Liver (tissue), 9 donors: Measurements from ENCODE around the gene RPS6KA6. TPM values are rescaled to one million over a fixed set of nuclear protein-coding genes. Genes with fewer than 3 reads are reported as not detected.

Experiments
- DNase-seq: peaks from one replicate; pipeline ENCODE4 v3.0.0-alpha.2; 2017; ENCODE audit warnings: low spot score
- H3K27ac ChIP-seq, 2 donors: one replicate each; pipeline ENCODE4 v1.7.0; 2013; ENCODE audit warnings: inconsistent platforms in 2 of 2, low read length in 2 of 2, control low read depth in 1 of 2, low read depth in 1 of 2, mild to moderate bottlenecking in 1 of 2
- H3K27me3 ChIP-seq, 4 donors: one replicate each; pipeline versions ENCODE4 v1.6.1 to v1.7.0; 2013; ENCODE audit warnings: low read length in 3 of 4, inconsistent platforms in 1 of 4, mild to moderate bottlenecking in 1 of 4, moderate library complexity in 1 of 4; ENCODE audit not compliant: control insufficient read depth in 4 of 4, insufficient read depth in 4 of 4
- H3K36me3 ChIP-seq, 4 donors: one replicate each; pipeline versions ENCODE4 v1.6.1 to v1.7.0; 2013; ENCODE audit warnings: low read length in 3 of 4, mild to moderate bottlenecking in 3 of 4, low read depth in 1 of 4, moderate library complexity in 1 of 4; ENCODE audit not compliant: control insufficient read depth in 4 of 4, insufficient read depth in 3 of 4
- H3K4me1 ChIP-seq, 4 donors: one replicate each; pipeline versions ENCODE4 v1.6.1 to v1.7.0; 2013; ENCODE audit warnings: low read length in 3 of 4, mild to moderate bottlenecking in 3 of 4, moderate library complexity in 1 of 4; ENCODE audit not compliant: control insufficient read depth in 4 of 4, insufficient read depth in 4 of 4
- H3K4me3 ChIP-seq, 3 donors: one replicate each; pipeline versions ENCODE4 v1.6.1 to v1.7.0; 2013; ENCODE audit warnings: low read length in 3 of 3, control low read depth in 1 of 3, low read depth in 1 of 3, mild to moderate bottlenecking in 1 of 3
- H3K9ac ChIP-seq, 2 donors: one replicate each; pipeline ENCODE4 v1.7.0; 2013; ENCODE audit warnings: low read length in 2 of 2, mild to moderate bottlenecking in 2 of 2, moderate library complexity in 2 of 2, control low read depth in 1 of 2, low read depth in 1 of 2
- H3K9me3 ChIP-seq, 4 donors: one replicate each; pipeline versions ENCODE4 v1.6.1 to v1.7.0; 2013; ENCODE audit warnings: low read length in 3 of 4; ENCODE audit not compliant: control insufficient read depth in 4 of 4
- ATF3 ChIP-seq: IDR thresholded peaks from 2 replicates; pipeline ENCODE4 v1.6.1; 2016; ENCODE audit warnings: antibody characterized with exemption
- CTCF ChIP-seq: fragments of 150-350 bp; IDR thresholded peaks from 2 replicates; pipeline ENCODE4 v1.5.1; 2017; ENCODE audit warnings: improper control_type of control experiment, low read depth, low read length; ENCODE audit not compliant: missing input control
- EGR1 ChIP-seq, 2 donors: IDR thresholded peaks; 2 replicates each; pipeline ENCODE4 v1.6.1; 2016 to 2018; ENCODE audit warnings: antibody characterized with exemption in 2 of 2, low read depth in 2 of 2
- FOXA1 ChIP-seq: IDR thresholded peaks from 2 replicates; pipeline ENCODE4 v1.6.1; 2016; ENCODE audit warnings: antibody characterized with exemption
- FOXA2 ChIP-seq: IDR thresholded peaks from 2 replicates; pipeline ENCODE4 v1.6.1; 2016; ENCODE audit warnings: antibody characterized with exemption
- GABPA ChIP-seq, 2 donors: IDR thresholded peaks in 1 of 2; conservative IDR thresholded peaks in 1 of 2; 2 replicates each; pipeline ENCODE4 v1.6.1; 2016; ENCODE audit warnings: antibody characterized with exemption in 2 of 2, mild to moderate bottlenecking in 1 of 2, moderate library complexity in 1 of 2
- HNF4A ChIP-seq, 2 donors: conservative IDR thresholded peaks; 2 replicates each; pipeline ENCODE4 v1.6.1; 2016; ENCODE audit warnings: antibody characterized with exemption in 2 of 2, mild to moderate bottlenecking in 2 of 2
- HNF4G ChIP-seq: IDR thresholded peaks from 2 replicates; pipeline ENCODE4 v1.6.1; 2016; ENCODE audit warnings: antibody characterized with exemption
- JUND ChIP-seq, 2 donors: IDR thresholded peaks; 2 replicates each; pipeline ENCODE4 v1.6.1; 2016; ENCODE audit warnings: antibody characterized with exemption in 2 of 2
- MAX ChIP-seq: IDR thresholded peaks from 2 replicates; pipeline ENCODE4 v1.6.1; 2016; ENCODE audit warnings: antibody characterized with exemption
- NR2F2 ChIP-seq: IDR thresholded peaks from 2 replicates; pipeline ENCODE4 v1.6.1; 2016; ENCODE audit warnings: antibody characterized with exemption
- RAD21 ChIP-seq, 2 donors: IDR thresholded peaks; 2 replicates each; pipeline ENCODE4 v1.6.1; 2016; ENCODE audit warnings: antibody characterized with exemption in 2 of 2, mild to moderate bottlenecking in 2 of 2
- REST ChIP-seq: IDR thresholded peaks from 2 replicates; pipeline ENCODE4 v1.6.1; 2016; ENCODE audit warnings: antibody characterized with exemption, mild to moderate bottlenecking
- RXRA ChIP-seq, 2 donors: IDR thresholded peaks; 2 replicates each; pipeline ENCODE4 v1.6.1; 2017 to 2018; ENCODE audit warnings: antibody characterized with exemption in 2 of 2, mild to moderate bottlenecking in 1 of 2
- SP1 ChIP-seq: IDR thresholded peaks from 2 replicates; pipeline ENCODE4 v1.6.1; 2018; ENCODE audit warnings: antibody characterized with exemption, mild to moderate bottlenecking
- TAF1 ChIP-seq: conservative IDR thresholded peaks from 2 replicates; pipeline ENCODE4 v1.6.1; 2016; ENCODE audit warnings: antibody characterized with exemption, mild to moderate bottlenecking
- YY1 ChIP-seq: IDR thresholded peaks from 2 replicates; pipeline ENCODE4 v1.6.1; 2016; ENCODE audit warnings: antibody characterized with exemption, mild to moderate bottlenecking
- WGBS: extraction: QIAGEN DNeasy Blood & Tissue Kit; methylation state at CpG from one replicate; pipeline ENCODE4 v1.1.7; 2013; 5-methylcytosine and 5-hydroxymethylcytosine counted together
- polyA plus RNA-seq, 2 donors: library from polyadenylated mRNA; stranded (reverse) in 1 of 2; unstranded in 1 of 2; fragments of 200-250 nt in 1 of 2; fragments of >200 nt in 1 of 2; fragmentation: Nextera tagmentation in 1 of 2; extraction: Ambion mirVana in 1 of 2; gene quantifications; one replicate each; pipeline versions ENCODE4 v1.2.1 to v1.2.3, GENCODE V29; 2013 to 2015
- total RNA-seq, 2 donors: library from RNA; depleted of rRNA; stranded (reverse); fragments of >200 nt; gene quantifications; one replicate each; pipeline ENCODE4 v1.2.3, GENCODE V29; 2014
- donor health status: healthy.
- donor health status: healthy.
- donor health status: healthy.
- donor health status: healthy.
- donor health status: healthy.

The RPS6KA6 gene
- total and polyA plus RNA-seq, 4 donors, result 0.39 to 1.9 (median 0.91) TPM

- peak overlapping the region in 1 of 2 donors; percentile 36 for H3K27ac ChIP-seq
- H3K9ac ChIP-seq, result no peak overlapping the region
- H3K4me1 ChIP-seq, result no peaks in the 10 kb centered on the region
- DNase-seq, result no peak
- H3K36me3 ChIP-seq, result no peaks in the 10 kb centered on the region
- no peaks in the 10 kb centered on the region for H3K27me3 ChIP-seq
- H3K9me3 ChIP-seq, result no peaks in the 10 kb centered on the region
- H3K4me3 ChIP-seq, result no peak overlapping the region
- TF ChIP-seq GABPA (IDR thresholded peaks at IDR 0.05 in 1 of 2, conservative IDR thresholded peaks at IDR 0.05 in 1 of 2) (no peak), FOXA2 (peak; percentile 58), TAF1 (no peak), HNF4A (conservative IDR thresholded peaks at IDR 0.05) (peak in 1 of 2 donors; percentile 9), RAD21 (IDR thresholded peaks at IDR 0.05) (no peak)
Measured at GRCh38 chrX:84175958-84176357, 12.0 kb downstream of the RPS6KA6 start.

- H3K4me1 ChIP-seq, result no peaks in the 10 kb centered on the region
- TF ChIP-seq RAD21 (IDR thresholded peaks at IDR 0.05) (no peak), YY1 (no peak), MAX (no peak), FOXA1 (no peak), FOXA2 (no peak), CTCF (no peak)
- no peaks in the 10 kb centered on the region for H3K9me3 ChIP-seq
- no peak for DNase-seq
- no peak overlapping the region for H3K27ac ChIP-seq
- H3K4me3 ChIP-seq, result no peak overlapping the region
- no peaks in the 10 kb centered on the region for H3K36me3 ChIP-seq
- no peaks in the 10 kb centered on the region for H3K27me3 ChIP-seq
- H3K9ac ChIP-seq, result no peak overlapping the region
- 86% methylated on average over 3 of the region's 3 CpGs for WGBS
Measured at GRCh38 chrX:84175274-84175673, 12.7 kb downstream of the RPS6KA6 start.

- Histone ChIP-seq H3K9ac (no peak overlapping the region), H3K36me3 (no peaks in the 10 kb centered on the region), H3K9me3 (no peaks in the 10 kb centered on the region), H3K4me3 (no peak overlapping the region), H3K27me3 (no peaks in the 10 kb centered on the region), H3K4me1 (no peaks in the 10 kb centered on the region), H3K27ac (no peak overlapping the region)
- no peak for DNase-seq
- 81% methylated on average over 2 of the region's 2 CpGs for WGBS
- no peak for TF ChIP-seq EGR1 (IDR thresholded peaks at IDR 0.05; ENCODE audit: low read depth in 2 of 2)
- no peak for TF ChIP-seq HNF4A (conservative IDR thresholded peaks at IDR 0.05)
- TF ChIP-seq NR2F2, result no peak
- no peak for TF ChIP-seq GABPA (IDR thresholded peaks at IDR 0.05 in 1 of 2, conservative IDR thresholded peaks at IDR 0.05 in 1 of 2)
- TF ChIP-seq TAF1, result no peak
- no peak for TF ChIP-seq SP1
- TF ChIP-seq CTCF, result no peak
- TF ChIP-seq FOXA2, result no peak
- TF ChIP-seq REST, result no peak
- TF ChIP-seq RXRA (IDR thresholded peaks at IDR 0.05), result no peak
- TF ChIP-seq HNF4G, result no peak
- TF ChIP-seq ATF3, result no peak
- TF ChIP-seq FOXA1, result no peak
- TF ChIP-seq JUND (IDR thresholded peaks at IDR 0.05), result no peak
- TF ChIP-seq RAD21 (IDR thresholded peaks at IDR 0.05), result no peak
- no peak for TF ChIP-seq YY1
Measured at GRCh38 chrX:84174348-84174747, 13.7 kb downstream of the RPS6KA6 start.
